ENCODE results near the gene SAA2.

SAA2 gene

GRCh38 chr11:18245396-18245795 is 3.1 kb downstream of the SAA2 start:
- TF ChIP-seq CTCF (conservative IDR thresholded peaks at IDR 0.05; ENCODE audit: low read depth, low read length), result no peak
- no peak overlapping the region for H3K4me3 ChIP-seq (ENCODE audit: low read depth, low read length)
- DNase-seq (ENCODE audit: low read depth), result no peak

GRCh38 chr11:18243783-18244362 is 4.6 kb downstream of the SAA2 start:
- peak; percentile 88 for DNase-seq (ENCODE audit: low read depth)
- peak; percentile 96 for TF ChIP-seq CTCF (conservative IDR thresholded peaks at IDR 0.05; ENCODE audit: low read depth, low read length)
- H3K4me3 ChIP-seq (ENCODE audit: low read depth, low read length), result no peak overlapping the region

GRCh38 chr11:18239655-18240054 is 8.8 kb downstream of the SAA2 start:
- H3K4me3 ChIP-seq (ENCODE audit: low read depth, low read length), result no peak overlapping the region
- no peak for DNase-seq (ENCODE audit: low read depth)
- no peak for TF ChIP-seq CTCF (conservative IDR thresholded peaks at IDR 0.05; ENCODE audit: low read depth, low read length)

GRCh38 chr11:18236664-18237356 is 11.7 kb downstream of the SAA2 start, which contains the start of gene SAA4:
TSS of gene SAA4 (minus strand) at chr11:18236802. CDS start at chr11:18235926, 876 bp downstream.
- no peak within 1 kb of the TSS for H3K4me3 ChIP-seq (ENCODE audit: low read depth, low read length)
- no peak for TF ChIP-seq CTCF (conservative IDR thresholded peaks at IDR 0.05; ENCODE audit: low read depth, low read length)
- no peak for DNase-seq (ENCODE audit: low read depth)

- no peak for TF ChIP-seq CTCF (conservative IDR thresholded peaks at IDR 0.05; ENCODE audit: low read depth, low read length)
- no peak overlapping the region for H3K4me3 ChIP-seq (ENCODE audit: low read depth, low read length)
- no peak for DNase-seq (ENCODE audit: low read depth)
These were observed 12.8 kb downstream of the SAA2 start for GRCh38 chr11:18235394-18236334.

- DNase-seq (ENCODE audit: low read depth), result no peak
- no peak for TF ChIP-seq CTCF (conservative IDR thresholded peaks at IDR 0.05; ENCODE audit: low read depth, low read length)
- H3K4me3 ChIP-seq (ENCODE audit: low read depth, low read length), result no peak overlapping the region
These were observed 14.6 kb downstream of the SAA2 start for GRCh38 chr11:18233912-18234311.

All from choroid plexus epithelial cell (primary cell).